ENCODE results near the gene GOLGA2.
"Not testable (repeated sequence)": the region's sequence is repeated elsewhere in the genome, so short reads cannot be mapped to it uniquely, and the experiment has no call there.

GOLGA2 gene

GRCh38 chr9:128242124-128242523, 33.7 kb downstream of the GOLGA2 start:
- DNase-seq, result no peak

GRCh38 chr9:128233817-128234406, 41.9 kb downstream of the GOLGA2 start:
- no peak for DNase-seq

- no peak for DNase-seq
Measured at GRCh38 chr9:128232528-128233428, 43.0 kb downstream of the GOLGA2 start.

GRCh38 chr9:128231638-128232527, 43.9 kb downstream of the GOLGA2 start:
- no peak for DNase-seq

GRCh38 chr9:128230897-128231296, 44.9 kb downstream of the GOLGA2 start:
- DNase-seq, result not testable (repeated sequence)

GRCh38 chr9:128226412-128226801, 49.4 kb downstream of the GOLGA2 start:
- no peak for DNase-seq

- no peak for DNase-seq
Measured at GRCh38 chr9:128225770-128226411, 49.9 kb downstream of the GOLGA2 start.

GRCh38 chr9:128224877-128225276, 50.9 kb downstream of the GOLGA2 start:
- no peak for DNase-seq

- DNase-seq, result no peak
Measured at GRCh38 chr9:128222880-128223670, 52.7 kb downstream of the GOLGA2 start.

GRCh38 chr9:128222026-128222425, 53.8 kb downstream of the GOLGA2 start:
- no peak for DNase-seq

- DNase-seq, result no peak
Measured at GRCh38 chr9:128219831-128220230, 56.0 kb downstream of the GOLGA2 start.

GRCh38 chr9:128218518-128219389, 57.1 kb downstream of the GOLGA2 start:
- peak; percentile 43 for DNase-seq

- no peak for DNase-seq
Measured at GRCh38 chr9:128218172-128218517, 57.7 kb downstream of the GOLGA2 start.

GRCh38 chr9:128216781-128217553, 58.8 kb downstream of the GOLGA2 start:
- DNase-seq, result no peak

- DNase-seq, result peak; percentile 86
Measured at GRCh38 chr9:128215491-128216409, 60.1 kb downstream of the GOLGA2 start.

GRCh38 chr9:128214571-128215490, 61.0 kb downstream of the GOLGA2 start:
- DNase-seq, result no peak

GRCh38 chr9:128213746-128214497, 61.9 kb downstream of the GOLGA2 start:
- DNase-seq, result no peak
